Measurements from ENCODE around the gene MARCHF10.
A peak's percentile ranks its signal among the peaks of the same experiment; 100 is the strongest.
"Not testable (repeated sequence)": the region's sequence is repeated elsewhere in the genome, so short reads cannot be mapped to it uniquely, and the experiment has no call there.

The MARCHF10 gene, protein sequence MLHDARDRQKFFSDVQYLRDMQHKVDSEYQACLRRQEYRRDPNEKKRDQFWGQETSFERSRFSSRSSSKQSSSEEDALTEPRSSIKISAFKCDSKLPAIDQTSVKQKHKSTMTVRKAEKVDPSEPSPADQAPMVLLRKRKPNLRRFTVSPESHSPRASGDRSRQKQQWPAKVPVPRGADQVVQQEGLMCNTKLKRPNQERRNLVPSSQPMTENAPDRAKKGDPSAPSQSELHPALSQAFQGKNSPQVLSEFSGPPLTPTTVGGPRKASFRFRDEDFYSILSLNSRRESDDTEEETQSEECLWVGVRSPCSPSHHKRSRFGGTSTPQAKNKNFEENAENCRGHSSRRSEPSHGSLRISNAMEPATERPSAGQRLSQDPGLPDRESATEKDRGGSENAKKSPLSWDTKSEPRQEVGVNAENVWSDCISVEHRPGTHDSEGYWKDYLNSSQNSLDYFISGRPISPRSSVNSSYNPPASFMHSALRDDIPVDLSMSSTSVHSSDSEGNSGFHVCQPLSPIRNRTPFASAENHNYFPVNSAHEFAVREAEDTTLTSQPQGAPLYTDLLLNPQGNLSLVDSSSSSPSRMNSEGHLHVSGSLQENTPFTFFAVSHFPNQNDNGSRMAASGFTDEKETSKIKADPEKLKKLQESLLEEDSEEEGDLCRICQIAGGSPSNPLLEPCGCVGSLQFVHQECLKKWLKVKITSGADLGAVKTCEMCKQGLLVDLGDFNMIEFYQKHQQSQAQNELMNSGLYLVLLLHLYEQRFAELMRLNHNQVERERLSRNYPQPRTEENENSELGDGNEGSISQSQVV

DNA sequence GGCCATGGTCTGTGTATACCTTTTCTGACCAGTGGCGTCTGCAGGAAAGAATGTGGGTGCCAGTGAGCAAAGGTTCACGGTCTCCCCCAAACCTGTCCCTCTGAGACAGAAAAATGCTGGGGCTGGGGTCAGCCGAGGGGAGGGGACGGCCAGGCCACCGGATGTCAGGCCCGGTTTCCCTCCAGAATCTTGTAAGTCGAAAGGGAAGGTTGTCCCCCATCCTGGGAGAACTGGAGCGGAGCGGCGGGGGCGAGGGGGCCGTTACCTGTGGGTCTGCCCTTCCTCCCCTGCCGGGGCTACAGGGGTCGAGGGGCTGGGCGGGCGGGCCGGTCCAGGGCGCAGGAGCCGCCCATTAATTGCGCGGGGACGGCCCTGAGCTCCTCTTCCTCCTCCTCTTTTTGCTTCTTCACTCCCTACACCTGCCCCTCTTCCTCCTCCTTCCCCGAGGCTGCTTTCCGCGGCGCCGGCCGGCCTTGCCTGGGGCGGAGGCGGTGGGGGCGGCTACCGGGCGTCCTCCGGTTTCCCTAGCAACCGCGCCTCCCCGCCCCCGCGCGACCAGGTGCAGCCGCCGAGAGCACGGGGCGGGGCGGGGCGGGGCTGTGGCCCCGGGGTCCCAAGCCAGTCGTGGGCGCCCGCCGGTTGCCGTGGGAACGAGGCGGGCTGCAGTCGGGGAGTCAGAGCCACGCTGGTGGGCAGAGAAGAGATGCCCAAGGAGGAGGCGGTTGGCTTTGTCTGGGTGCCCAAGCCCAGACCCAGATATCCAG is at the start of gene MARCHF10:
MARCHF10 (minus strand) TSS at position 503 of the 764 bp plus-strand sequence. CDS start 6,579 bp downstream, outside the sequence.
- Mint-ChIP-seq H3K4me3 (no peak within 1 kb of the TSS), H3K27me3 (peaks cover 25% of the 10 kb centered on the region)
- DNase-seq (ENCODE audit: low spot score in 2 of 2) = peak; percentile 4 to 12

DNA sequence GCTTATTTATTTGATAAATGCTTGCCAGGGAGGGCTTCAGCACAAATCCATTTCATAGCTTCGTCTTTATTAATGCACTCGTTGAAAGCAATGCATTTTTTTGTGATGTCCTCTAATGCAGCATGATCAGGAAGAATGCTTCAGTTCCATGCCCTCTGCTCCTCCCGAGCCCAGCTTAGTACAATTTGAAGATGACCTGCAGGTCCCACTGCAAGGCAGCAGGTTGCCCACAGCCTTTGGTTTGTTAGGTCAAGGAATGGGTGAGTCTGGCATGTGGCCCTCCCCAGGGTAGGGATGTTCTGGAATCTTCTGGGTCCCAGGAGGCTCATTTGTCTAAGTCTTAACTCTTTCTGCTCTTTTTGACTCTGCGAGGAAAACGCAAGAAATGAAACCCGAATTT is 49.4 kb upstream of the MARCHF10 start:
- no peaks in the 10 kb centered on the region for H3K9me3 Mint-ChIP-seq
- peaks cover 3% of the 10 kb centered on the region for H3K27me3 Mint-ChIP-seq
- ATAC-seq (ENCODE audit: low read depth) (no peak), DNase-seq (ENCODE audit: low spot score in 2 of 2) (no peak)
- no peaks in the 10 kb centered on the region for H3K4me1 Mint-ChIP-seq
- no peak overlapping the region for H3K27ac Mint-ChIP-seq
- H3K4me3 Mint-ChIP-seq = no peak overlapping the region
- no peaks in the 10 kb centered on the region for H3K36me3 Mint-ChIP-seq

More for the DNA sequence above, at the start of gene MARCHF10:
- Mint-ChIP-seq H3K4me1 (no peaks in the 10 kb centered on the region), H3K27ac (no peak within 1 kb of the TSS), H3K9me3 (no peaks in the 10 kb centered on the region), H3K36me3 (no peaks in the 10 kb centered on the region)
- peak; percentile 60 for ATAC-seq (ENCODE audit: low read depth)

DNA sequence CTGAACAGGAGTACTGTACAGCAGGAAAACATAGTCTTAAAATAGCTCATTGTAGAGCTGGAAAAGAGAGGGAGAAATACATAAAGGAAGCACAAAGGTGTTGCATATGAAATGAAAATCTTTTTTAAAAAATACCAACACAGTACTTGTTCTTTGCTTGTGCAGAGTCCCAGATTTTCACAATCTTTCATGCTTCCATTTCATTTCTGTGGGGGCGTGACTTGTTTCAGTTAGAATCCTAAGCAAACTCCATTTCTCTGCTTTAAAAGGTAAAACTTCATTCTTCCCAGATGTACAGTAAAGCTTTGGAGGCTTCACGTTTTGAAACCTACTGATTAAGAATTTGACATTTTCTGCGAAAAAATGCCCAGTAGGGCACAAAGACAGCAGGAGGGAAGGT is 48.5 kb upstream of the MARCHF10 start:
- ATAC-seq (ENCODE audit: low read depth) (no peak), DNase-seq (ENCODE audit: low spot score in 2 of 2) (no peak)
- no peak overlapping the region for H3K27ac Mint-ChIP-seq
- no peaks in the 10 kb centered on the region for H3K36me3 Mint-ChIP-seq
- no peak overlapping the region for H3K4me3 Mint-ChIP-seq
- H3K9me3 Mint-ChIP-seq = no peaks in the 10 kb centered on the region
- no peaks in the 10 kb centered on the region for H3K4me1 Mint-ChIP-seq
- H3K27me3 Mint-ChIP-seq = peaks cover 3% of the 10 kb centered on the region

DNA sequence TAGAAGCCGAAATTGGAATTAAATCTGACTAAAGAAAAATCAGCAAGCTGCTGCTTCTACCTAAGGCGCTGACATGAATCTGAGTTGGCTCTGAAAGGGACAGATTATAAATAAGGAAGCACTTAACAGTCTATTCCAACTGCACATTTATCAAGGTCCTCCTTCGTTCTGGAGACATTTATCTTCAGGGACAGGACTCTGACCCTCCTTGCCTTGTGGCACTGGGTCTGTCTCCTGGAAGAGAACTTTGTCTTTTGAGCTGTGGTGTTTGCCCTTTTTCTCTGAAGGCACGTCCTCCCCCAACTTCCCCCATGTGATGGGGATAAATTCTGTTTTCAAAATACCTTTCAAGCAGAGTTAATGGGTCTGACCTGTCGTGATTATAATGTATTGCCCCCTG is 47.0 kb upstream of the MARCHF10 start:
- H3K4me1 Mint-ChIP-seq = no peaks in the 10 kb centered on the region
- H3K27me3 Mint-ChIP-seq = peaks cover 5% of the 10 kb centered on the region
- ATAC-seq (ENCODE audit: low read depth) = no peak
- no peaks in the 10 kb centered on the region for H3K9me3 Mint-ChIP-seq
- no peak overlapping the region for H3K4me3 Mint-ChIP-seq
- DNase-seq (ENCODE audit: low spot score in 2 of 2) = no peak
- H3K27ac Mint-ChIP-seq = no peak overlapping the region
- H3K36me3 Mint-ChIP-seq = no peaks in the 10 kb centered on the region

DNA sequence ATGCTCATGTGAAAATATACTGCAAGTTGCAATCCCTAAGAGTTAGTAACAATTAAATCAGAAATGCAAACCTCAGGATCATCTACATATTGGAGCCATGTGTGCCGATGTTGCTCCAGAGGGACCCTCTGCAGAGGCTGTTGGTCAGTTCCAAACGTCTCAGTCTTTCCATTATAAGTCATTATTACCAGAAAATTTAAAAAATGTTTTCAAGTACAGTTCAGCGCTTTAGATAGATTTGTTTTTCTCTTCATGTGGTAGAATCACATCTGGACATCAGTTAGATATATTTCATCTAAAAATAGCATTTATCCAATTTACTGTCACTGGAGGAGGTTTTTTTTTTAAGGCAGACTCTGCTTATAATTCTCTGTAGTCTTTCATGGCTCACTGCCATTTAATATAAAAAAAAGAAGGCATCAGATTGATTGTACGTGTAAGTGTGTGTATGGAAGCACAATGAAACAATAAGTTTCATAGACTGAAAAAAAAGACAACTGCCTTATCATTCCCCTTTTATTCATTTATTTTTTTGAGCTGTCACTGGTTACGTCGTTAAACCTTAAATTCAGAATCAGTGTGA is 46.1 kb upstream of the MARCHF10 start:
- no peaks in the 10 kb centered on the region for H3K9me3 Mint-ChIP-seq
- H3K27me3 Mint-ChIP-seq = peaks cover 4% of the 10 kb centered on the region
- H3K27ac Mint-ChIP-seq = no peak overlapping the region
- DNase-seq (ENCODE audit: low spot score in 2 of 2) = no peak
- no peak for ATAC-seq (ENCODE audit: low read depth)
- H3K36me3 Mint-ChIP-seq = no peaks in the 10 kb centered on the region
- H3K4me3 Mint-ChIP-seq = no peak overlapping the region
- no peaks in the 10 kb centered on the region for H3K4me1 Mint-ChIP-seq

DNA sequence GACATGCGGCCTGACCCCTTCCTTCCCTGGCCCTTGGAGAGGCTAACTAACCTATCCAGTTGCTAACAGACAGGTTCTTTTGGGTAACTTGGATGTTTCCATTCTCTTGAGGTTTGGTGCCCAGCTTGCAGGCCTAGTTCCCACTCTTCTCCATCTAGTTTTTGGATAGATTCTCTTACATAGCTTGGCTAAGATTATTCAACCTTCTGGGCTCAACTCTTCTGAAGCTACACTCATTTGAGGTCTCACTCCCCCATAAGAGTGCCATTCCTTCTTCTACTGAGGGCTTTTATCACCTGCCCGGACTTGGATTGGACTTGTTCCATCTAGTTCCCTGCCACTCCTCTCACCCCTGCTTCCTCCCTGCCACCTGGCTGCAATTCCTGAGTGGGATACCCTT is 44.1 kb upstream of the MARCHF10 start:
- Mint-ChIP-seq H3K4me1 (no peaks in the 10 kb centered on the region), H3K9me3 (no peaks in the 10 kb centered on the region), H3K27me3 (peaks cover 2% of the 10 kb centered on the region), H3K36me3 (no peaks in the 10 kb centered on the region), H3K4me3 (no peak overlapping the region), H3K27ac (no peak overlapping the region)
- no peak for DNase-seq (ENCODE audit: low spot score in 2 of 2)
- no peak for ATAC-seq (ENCODE audit: low read depth)

DNA sequence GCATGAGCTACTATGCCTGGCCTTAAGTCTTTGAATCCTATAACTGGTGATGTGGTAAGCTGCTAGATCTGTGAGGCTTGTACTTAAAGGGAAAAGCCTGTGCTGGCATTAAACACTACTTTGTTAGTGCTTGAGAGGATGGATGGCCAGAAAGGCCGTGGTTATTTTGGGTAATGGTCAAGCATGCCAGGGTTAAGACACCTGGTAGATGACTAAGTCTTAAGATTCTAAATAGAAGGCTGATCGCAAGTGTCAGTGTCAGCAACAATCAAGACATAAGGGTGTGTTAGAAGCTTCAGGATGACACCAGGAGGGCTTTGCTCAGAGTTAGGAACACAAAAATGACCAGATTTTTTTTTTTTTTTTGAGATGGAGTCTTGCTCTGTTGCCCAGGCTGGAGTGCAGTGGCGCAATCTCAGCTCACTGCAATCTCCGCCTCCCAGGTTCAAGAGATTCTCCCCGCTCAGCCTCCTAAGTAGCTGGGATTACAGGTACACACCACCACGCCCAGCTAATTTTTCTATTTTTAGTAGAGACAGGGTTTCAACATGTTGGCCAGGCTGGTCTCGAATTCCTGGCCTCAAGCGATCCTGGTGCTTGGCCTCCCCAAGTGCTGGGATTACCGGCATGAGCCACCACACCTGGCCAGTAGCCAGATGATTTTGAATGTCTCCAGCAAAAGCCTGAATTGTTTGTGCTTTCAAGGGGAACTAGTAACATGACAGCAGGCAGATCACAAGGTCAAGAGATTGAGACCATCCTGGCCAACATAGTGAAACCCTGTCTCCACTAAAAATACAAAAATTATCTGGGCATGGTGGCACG is 41.7 kb upstream of the MARCHF10 start:
- H3K9me3 Mint-ChIP-seq; H3K4me3 Mint-ChIP-seq; H3K27me3 Mint-ChIP-seq; H3K36me3 Mint-ChIP-seq; ATAC-seq (ENCODE audit: low read depth); DNase-seq (ENCODE audit: low spot score in 2 of 2); H3K4me1 Mint-ChIP-seq; H3K27ac Mint-ChIP-seq: not testable (repeated sequence)

DNA sequence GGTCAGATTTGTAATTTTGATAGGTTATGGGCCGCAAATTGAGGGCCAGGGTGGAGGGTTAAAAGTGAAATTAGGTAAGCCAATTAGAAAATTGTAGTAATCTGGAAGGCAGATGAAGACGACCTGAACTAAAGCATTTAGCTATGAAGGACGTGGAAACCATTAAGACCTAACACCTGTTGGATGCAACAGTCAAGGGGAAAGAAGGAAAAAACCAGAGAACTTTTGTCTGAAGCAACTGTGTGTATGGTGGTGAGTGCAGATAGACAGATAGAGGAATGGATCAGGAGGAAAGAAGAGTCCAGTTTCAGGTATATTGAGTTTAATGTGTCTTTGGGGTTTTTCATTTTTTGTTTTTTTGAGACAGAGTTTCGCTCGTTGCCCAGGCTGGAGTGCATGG is 40.2 kb upstream of the MARCHF10 start:
- Mint-ChIP-seq H3K4me1 (no peaks in the 10 kb centered on the region), H3K9me3 (peaks cover 1% of the 10 kb centered on the region), H3K36me3 (no peaks in the 10 kb centered on the region), H3K27ac (no peak overlapping the region), H3K27me3 (peaks cover 3% of the 10 kb centered on the region), H3K4me3 (no peak overlapping the region)
- ATAC-seq (ENCODE audit: low read depth) = no peak
- DNase-seq (ENCODE audit: low spot score in 2 of 2) = no peak

DNA sequence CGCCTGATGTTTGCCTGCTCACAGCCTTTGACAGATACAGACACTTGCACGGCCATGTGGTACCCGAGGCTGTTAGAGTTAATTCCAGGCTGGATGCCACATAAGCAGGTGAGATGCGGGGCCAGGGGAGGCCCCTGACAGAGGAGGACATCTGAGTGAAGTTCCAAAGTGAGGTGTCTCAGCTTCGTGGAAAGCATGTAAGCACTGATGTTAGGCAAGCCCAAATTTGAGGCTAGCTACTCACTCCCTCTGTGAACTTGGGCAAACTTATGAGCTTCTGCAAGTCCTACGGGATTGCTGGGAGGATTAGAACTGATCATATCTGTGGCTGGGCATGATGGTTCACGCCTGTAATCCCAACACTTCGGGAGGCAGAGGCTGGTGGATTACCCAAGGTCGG is 39.3 kb upstream of the MARCHF10 start:
- Mint-ChIP-seq H3K27me3 (peaks cover 3% of the 10 kb centered on the region), H3K9me3 (peaks cover 1% of the 10 kb centered on the region), H3K36me3 (no peaks in the 10 kb centered on the region), H3K4me1 (no peaks in the 10 kb centered on the region), H3K4me3 (no peak overlapping the region), H3K27ac (no peak overlapping the region)
- DNase-seq (ENCODE audit: low spot score in 2 of 2) = no peak
- no peak for ATAC-seq (ENCODE audit: low read depth)

DNA sequence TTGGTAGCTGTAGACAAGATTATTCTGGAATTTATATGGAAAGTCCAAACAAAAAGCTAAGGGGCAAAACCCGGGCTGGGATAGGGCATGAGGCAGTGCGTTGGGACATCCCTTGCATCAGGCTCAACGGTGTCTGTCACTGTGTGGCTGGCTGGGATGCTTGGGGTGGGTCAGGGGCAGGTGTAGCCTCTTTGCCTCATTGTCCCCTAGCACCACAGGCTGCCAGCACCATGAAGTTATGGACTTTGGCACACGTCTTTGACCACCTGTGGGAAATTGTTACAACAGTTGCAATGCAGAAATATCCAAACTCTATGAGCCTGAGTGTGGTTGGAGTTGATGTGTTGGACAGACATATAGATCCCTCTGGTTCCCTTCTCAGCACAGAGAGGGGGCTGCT is 32.8 kb upstream of the MARCHF10 start:
- DNase-seq (ENCODE audit: low spot score in 2 of 2) = no peak
- no peak overlapping the region for H3K27ac Mint-ChIP-seq
- no peaks in the 10 kb centered on the region for H3K36me3 Mint-ChIP-seq
- H3K27me3 Mint-ChIP-seq = peaks cover 6% of the 10 kb centered on the region
- no peak overlapping the region for H3K4me3 Mint-ChIP-seq
- H3K4me1 Mint-ChIP-seq = no peaks in the 10 kb centered on the region
- no peak for ATAC-seq (ENCODE audit: low read depth)
- peaks cover 12% of the 10 kb centered on the region for H3K9me3 Mint-ChIP-seq

DNA sequence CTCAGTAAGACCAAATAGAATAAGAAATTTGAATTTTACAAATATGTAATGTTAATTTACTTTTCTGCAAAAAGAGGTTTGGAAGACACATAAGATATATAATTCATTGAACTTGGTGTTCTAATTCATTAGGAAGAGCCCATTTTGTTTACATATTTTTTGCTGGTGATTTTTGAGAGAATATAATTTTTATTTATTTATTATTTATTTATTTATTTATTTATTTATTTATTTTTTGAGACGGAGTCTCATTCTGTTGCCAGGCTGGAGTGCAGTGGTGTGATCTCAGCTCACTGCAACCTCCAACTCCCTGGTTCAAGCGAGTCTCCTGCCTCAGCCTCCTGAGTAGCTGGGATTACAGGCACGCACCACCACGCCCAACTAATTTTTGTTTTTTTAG is 25.7 kb upstream of the MARCHF10 start:
- not testable (repeated sequence) for H3K4me3 Mint-ChIP-seq; H3K27ac Mint-ChIP-seq; DNase-seq (ENCODE audit: low spot score in 2 of 2); H3K36me3 Mint-ChIP-seq; H3K4me1 Mint-ChIP-seq; H3K9me3 Mint-ChIP-seq; H3K27me3 Mint-ChIP-seq; ATAC-seq (ENCODE audit: low read depth)

DNA sequence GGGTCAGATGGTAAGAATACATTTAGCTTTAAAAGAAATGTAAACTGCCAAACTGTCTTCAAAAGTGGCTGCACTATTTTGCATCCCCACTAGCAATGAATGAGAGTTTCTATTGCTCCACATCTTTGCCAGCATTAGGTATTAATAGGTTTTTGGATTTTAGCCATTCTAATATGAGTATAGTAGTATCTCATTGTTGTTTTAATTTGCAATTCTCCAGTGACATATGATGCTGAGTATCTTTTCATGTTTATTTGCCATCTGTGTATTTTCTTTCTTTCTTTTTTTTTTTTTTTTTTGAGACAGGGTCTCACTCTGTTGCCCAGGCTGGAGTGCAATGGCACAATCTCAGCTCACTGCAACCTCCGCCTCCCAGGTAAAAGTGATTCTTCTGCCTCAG is 24.3 kb upstream of the MARCHF10 start:
- H3K9me3 Mint-ChIP-seq = peaks cover 2% of the 10 kb centered on the region
- H3K27ac Mint-ChIP-seq = no peak overlapping the region
- peaks cover 3% of the 10 kb centered on the region for H3K4me1 Mint-ChIP-seq
- no peak overlapping the region for H3K4me3 Mint-ChIP-seq
- ATAC-seq (ENCODE audit: low read depth) = no peak
- DNase-seq (ENCODE audit: low spot score in 2 of 2) = no peak
- peaks cover 9% of the 10 kb centered on the region for H3K27me3 Mint-ChIP-seq
- no peaks in the 10 kb centered on the region for H3K36me3 Mint-ChIP-seq

DNA sequence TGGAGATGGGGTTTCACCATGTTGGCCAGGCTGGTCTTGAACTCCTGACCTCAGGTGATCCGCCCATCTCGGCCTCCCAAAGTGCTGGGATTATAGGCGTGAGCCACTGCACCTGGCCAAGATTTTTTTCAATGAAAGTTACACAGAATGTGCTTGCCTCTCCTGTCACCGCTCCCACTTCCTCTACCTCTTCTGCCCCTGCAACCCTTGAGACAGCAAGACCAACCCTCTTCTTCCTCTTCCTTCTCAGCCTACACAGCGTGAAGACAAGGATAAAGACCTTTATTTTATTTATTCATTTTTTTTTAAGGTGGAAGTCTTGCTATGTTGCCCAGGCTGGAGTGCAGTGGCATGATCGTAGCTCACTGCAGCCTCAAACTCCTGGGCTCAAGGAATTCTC is 23.0 kb upstream of the MARCHF10 start:
- H3K9me3 Mint-ChIP-seq; H3K4me1 Mint-ChIP-seq; H3K36me3 Mint-ChIP-seq; H3K27ac Mint-ChIP-seq; H3K27me3 Mint-ChIP-seq; H3K4me3 Mint-ChIP-seq; ATAC-seq (ENCODE audit: low read depth); DNase-seq (ENCODE audit: low spot score in 2 of 2): not testable (repeated sequence)

Data from memory B cell (primary cell).